Motor neuron (in vitro differentiated cells): ENCODE measurements around the gene CXCR4. TPM values are rescaled to one million over a fixed set of nuclear protein-coding genes. Genes with fewer than 3 reads are reported as not detected.

ENCODE experiments used
- ATAC-seq, 8 experiments: fragments of 200-7000 bp; cut with Tn5 transposase; replicated peaks in 6 of 8; 2 replicates each; pipeline ENCODE4 v1.8.0; 2021; ENCODE audit warnings: mild to moderate bottlenecking in 8 of 8, moderate library complexity in 8 of 8
- H3K27ac ChIP-seq, 2 donors: fragments of 250-450 bp; sonication (Bioruptor Pico); 2 replicates each; pipeline ENCODE4 v1.9.0; 2021; ENCODE audit warnings: antibody characterized with exemption in 2 of 2, mild to moderate bottlenecking in 2 of 2, moderate library complexity in 1 of 2
- H3K4me1 ChIP-seq, 2 donors: fragments of 250-450 bp; sonication (Bioruptor Pico); replicated peaks in 1 of 2; 2 replicates each; pipeline ENCODE4 v1.6.1; 2021; ENCODE audit warnings: antibody characterized with exemption in 2 of 2, mild to moderate bottlenecking in 2 of 2, moderate library complexity in 1 of 2
- H3K4me3 ChIP-seq, 5 donors: fragments of 250-450 bp; sonication (Bioruptor Pico); 2 replicates each; pipeline ENCODE4 v1.9.0; 2021; ENCODE audit warnings: antibody characterized with exemption in 5 of 5, mild to moderate bottlenecking in 5 of 5, moderate library complexity in 4 of 5
- WGBS, 10 experiments: fragments of 450-650 bp; shearing (Covaris generic); methylation state at CpG; one replicate each; pipeline ENCODE4 v1.0.0; 2022; 5-methylcytosine and 5-hydroxymethylcytosine counted together
- in situ Hi-C, 9 experiments: fragments of 400-800 bp; cut with MboI; loops; one replicate each; pipeline ENCODE4 v1.15.0; 2021; ENCODE audit warnings: low sequenced_read_pairs in 9 of 9, low pct_unique_long_range_greater_than_20kb in 2 of 9; ENCODE audit not compliant: unreplicated experiment in 9 of 9
- total RNA-seq, 8 experiments: library from RNA; unstranded; fragments of 300-600 nt; gene quantifications; 2 replicates each; pipeline versions ENCODE4 v1.2.3 to v1.2.4, GENCODE V29; 2022

CXCR4 gene
- total RNA-seq = 100 to 1,000 TPM in 1 of 8 experiments, 10 to 100 TPM in 4, 1 to 10 TPM in 1, under 1 TPM in 2; 0.36 to 112 (median 32.3) TPM

DNA sequence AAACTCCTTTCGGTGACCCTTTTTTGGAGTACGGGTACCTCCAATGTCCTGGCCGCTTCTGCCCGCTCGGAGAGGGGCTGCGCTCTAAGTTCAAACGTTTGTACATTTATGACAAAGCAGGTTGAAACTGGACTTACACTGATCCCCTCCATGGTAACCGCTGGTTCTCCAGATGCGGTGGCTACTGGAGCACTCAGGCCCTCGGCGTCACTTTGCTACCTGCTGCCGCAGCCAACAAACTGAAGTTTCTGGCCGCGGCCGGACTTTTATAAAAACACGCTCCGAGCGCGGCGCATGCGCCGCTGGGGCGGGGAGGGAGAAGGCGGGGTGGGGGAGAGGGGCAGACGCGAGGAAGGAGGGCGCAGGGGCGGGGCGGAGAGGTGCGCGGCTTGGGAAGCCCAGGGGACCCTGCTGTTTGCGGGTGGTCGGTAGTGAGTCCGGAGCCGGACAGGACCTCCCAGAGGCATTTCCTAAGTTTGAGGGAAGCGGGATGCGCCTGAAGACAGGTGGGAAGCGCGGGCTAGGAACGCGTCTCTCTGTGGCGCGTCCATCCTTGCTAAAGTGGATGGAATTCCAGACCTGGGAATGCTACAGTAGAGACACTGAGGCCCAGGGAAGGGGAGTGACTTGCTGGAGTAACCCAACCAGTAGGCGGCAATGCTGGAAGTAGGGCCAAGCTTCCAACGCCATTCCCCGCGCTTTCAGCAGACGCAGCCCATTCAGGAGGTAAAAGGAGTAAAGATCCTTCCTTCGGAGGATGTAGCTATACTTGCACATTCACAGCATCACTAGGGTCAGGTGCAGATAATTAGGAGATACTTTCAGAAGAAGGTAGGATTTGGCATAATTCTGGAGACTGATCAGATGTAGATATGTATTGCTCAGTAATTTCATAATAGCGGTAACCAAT lies at the start of gene CXCR4:
Gene CXCR4, minus strand, starts transcription at position 241 of the 910 bp plus-strand sequence. Its CDS starts 89 bp downstream, at position 152.
- Histone ChIP-seq H3K27ac (peak within 1 kb of the TSS; percentile 41 to 56), H3K4me1 (peaks cover 12 to 20% of the 10 kb centered on the region in 2 donors), H3K4me3 (peak within 1 kb of the TSS; percentile 47 to 89 (median 59))
- WGBS, 10 experiments = 0 to 19% (median 0%) methylated on average over 1 to 11 of the region's 50 CpGs; no CpG with 5 or more reads in 4 of the 10 experiments
- in situ Hi-C loops = loop anchor here in 1 of 9 experiments (10.0 kb wide), 1 partner anchor 133 kb away; the partner anchor contains the start of gene DARS1
- ATAC-seq = peak; percentile 37 to 74 (median 66)

- peak in 5 of 8 experiments; percentile 45 to 79 (median 72) for ATAC-seq
- 40 to 80% (median 43%) methylated on average over 1 of the region's 5 CpGs; no CpG with 5 or more reads in 5 of the 10 experiments for WGBS, 10 experiments
- H3K4me3 ChIP-seq = no peak overlapping the region
- H3K4me1 ChIP-seq = peaks cover 45 to 58% of the 10 kb centered on the region in 2 donors
- no peak overlapping the region for H3K27ac ChIP-seq
- in situ Hi-C loops = no loop called here
Measured at GRCh38 chr2:136164280-136164776, 46.4 kb upstream of the CXCR4 start.

DNA sequence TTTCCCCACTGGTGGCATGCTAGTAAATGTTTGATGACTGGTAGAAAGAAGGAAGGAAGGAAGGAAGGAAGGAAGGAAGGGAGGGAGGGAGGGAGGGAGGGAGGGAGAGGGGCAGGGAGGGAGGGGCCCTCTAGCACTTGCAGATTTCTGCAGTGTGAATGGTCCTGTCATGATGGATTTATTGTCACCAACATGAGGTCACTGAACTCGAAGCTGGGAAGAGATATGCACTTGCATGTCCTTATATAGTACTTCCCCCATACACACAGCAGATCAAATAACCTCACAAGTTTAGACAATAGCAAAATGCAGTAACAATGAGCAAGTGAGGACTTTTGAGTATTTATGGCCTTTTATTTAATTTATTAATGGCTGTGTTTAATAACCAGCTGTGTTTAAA lies 44.5 kb upstream of the CXCR4 start:
- WGBS, 10 experiments = 0% methylated on average over 1 of the region's 1 CpG; no CpG with 5 or more reads in 8 of the 10 experiments
- ATAC-seq = peak in 7 of 8 experiments; percentile 83 to 93 (median 91)
- in situ Hi-C loops = no loop called here
- H3K27ac ChIP-seq = no peak overlapping the region
- H3K4me1 ChIP-seq = peaks cover 27 to 39% of the 10 kb centered on the region in 2 donors
- no peak overlapping the region for H3K4me3 ChIP-seq

DNA sequence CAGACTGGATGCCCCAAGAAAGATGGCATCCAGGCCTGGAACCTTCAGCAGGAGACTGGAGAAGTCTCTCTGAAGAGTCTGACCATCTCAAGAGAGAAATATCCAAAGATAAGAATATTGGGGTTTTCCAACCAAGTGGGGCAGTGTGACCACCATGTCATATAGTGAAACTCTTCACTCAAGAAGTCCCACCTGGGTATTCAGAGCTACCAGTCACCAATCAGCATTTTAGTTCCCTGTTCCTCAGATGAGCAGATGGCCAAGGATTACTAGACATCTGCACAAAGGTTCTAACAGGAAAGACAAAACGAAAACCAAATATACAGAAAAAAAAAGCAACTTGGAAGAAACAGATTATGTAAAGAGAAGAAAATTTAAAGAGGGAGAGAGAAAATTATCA lies 38.5 kb upstream of the CXCR4 start:
- no peak overlapping the region for H3K27ac ChIP-seq
- in situ Hi-C loops = no loop called here
- WGBS, 10 experiments = 0 to 90% (median 27%) methylated on average over 1 of the region's 1 CpG; no CpG with 5 or more reads in 3 of the 10 experiments

GRCh38 chr2:136154384-136154783 lies 36.4 kb upstream of the CXCR4 start:
- H3K4me3 ChIP-seq = no peak overlapping the region
- peak in 1 of 8 experiments; percentile 44 for ATAC-seq
- 0 to 95% (median 40%) methylated on average over 1 to 4 of the region's 4 CpGs; no CpG with 5 or more reads in 3 of the 10 experiments for WGBS, 10 experiments
- in situ Hi-C loops = no loop called here
- no peak overlapping the region for H3K27ac ChIP-seq
- peaks cover 0 to 7% of the 10 kb centered on the region in 2 donors for H3K4me1 ChIP-seq

More for the DNA sequence above, 38.5 kb upstream of the CXCR4 start:
- peaks cover 8 to 20% of the 10 kb centered on the region in 2 donors for H3K4me1 ChIP-seq
- no peak for ATAC-seq
- H3K4me3 ChIP-seq = no peak overlapping the region

DNA sequence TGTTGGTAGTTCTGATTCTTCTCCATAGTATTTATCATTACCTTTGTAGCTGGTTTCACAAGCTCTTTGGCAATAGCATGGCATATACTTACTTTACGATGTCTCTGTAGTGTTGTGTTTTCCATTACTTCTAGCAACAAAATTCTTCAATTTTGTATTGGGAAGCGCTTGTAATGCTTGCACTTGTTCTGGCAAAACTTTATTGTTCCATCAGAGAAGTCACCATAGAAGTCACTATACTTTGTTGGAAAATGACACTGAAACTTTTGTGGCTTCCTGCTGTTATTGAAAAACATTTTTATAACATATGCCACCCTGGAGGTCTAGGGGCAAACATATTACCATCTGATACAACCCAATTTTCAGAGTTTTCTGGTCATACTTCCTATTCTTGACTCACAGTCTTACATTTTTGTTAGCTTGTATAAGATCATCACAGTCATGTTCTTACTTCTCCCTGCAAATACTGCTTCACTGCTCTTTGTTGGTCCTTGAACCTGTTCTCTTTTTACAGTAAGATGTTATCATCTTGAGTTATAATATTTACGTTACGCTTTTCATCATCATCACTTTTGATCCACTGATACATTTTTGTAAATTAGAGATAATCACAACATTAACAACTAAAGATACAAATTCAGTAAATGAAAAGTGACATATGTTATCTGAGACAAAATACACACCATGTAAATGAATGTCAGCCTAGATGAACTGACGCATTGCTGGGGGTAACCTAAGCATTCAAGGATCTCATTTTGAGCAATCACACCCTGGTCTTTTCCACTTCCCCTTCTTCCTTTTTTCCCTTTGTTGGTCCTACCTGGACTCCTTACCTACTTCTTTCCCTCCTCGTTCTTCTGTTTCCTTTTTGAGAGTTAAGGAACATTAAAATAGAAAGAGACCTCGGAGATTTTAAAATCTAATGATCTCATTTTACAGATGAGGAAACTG lies 33.3 kb upstream of the CXCR4 start:
- in situ Hi-C loops = no loop called here
- Histone ChIP-seq H3K27ac (no peak overlapping the region), H3K4me3 (no peak overlapping the region), H3K4me1 (peaks cover 0 to 7% of the 10 kb centered on the region in 2 donors)
- no peak for ATAC-seq
- WGBS, 10 experiments = 8 to 90% (median 83%) methylated on average over 4 to 7 of the region's 7 CpGs

DNA sequence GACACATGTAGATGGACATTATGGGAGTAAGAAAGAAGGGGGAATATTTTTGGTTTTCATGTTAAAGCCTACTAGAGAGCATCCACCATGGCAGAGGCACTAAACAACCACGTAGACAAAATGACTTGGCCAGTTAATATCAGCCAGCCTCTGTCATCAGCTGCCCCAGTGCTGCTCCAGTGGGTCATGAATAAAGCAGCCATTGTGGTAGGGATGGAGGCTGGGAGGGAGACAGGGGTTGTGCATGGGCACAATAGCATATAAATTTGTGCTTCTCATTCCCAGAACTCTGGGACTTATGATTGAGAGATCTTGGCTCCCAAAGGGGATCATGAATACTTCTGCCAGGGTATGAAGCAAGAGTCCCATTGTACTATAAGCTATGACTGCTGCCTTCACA lies 31.1 kb upstream of the CXCR4 start:
- Histone ChIP-seq H3K4me3 (no peak overlapping the region), H3K27ac (no peak overlapping the region), H3K4me1 (peaks cover 0 to 6% of the 10 kb centered on the region in 2 donors)
- in situ Hi-C loops = loop anchor here in 1 of 9 experiments (25.0 kb wide), 1 partner anchor 238 kb away; no protein-coding TSS in a partner anchor
- 0 to 100% (median 10%) methylated on average over 1 of the region's 1 CpG; no CpG with 5 or more reads in 6 of the 10 experiments for WGBS, 10 experiments
- ATAC-seq = no peak

- no peak overlapping the region for H3K27ac ChIP-seq
- H3K4me3 ChIP-seq = no peak overlapping the region
- in situ Hi-C loops = loop anchor here in 1 of 9 experiments (25.0 kb wide), 1 partner anchor 241 kb away; no protein-coding TSS in a partner anchor
- no peak for ATAC-seq
- H3K4me1 ChIP-seq = peaks cover 7 to 31% of the 10 kb centered on the region in 2 donors
Measured at GRCh38 chr2:136146564-136146963, 28.6 kb upstream of the CXCR4 start.

DNA sequence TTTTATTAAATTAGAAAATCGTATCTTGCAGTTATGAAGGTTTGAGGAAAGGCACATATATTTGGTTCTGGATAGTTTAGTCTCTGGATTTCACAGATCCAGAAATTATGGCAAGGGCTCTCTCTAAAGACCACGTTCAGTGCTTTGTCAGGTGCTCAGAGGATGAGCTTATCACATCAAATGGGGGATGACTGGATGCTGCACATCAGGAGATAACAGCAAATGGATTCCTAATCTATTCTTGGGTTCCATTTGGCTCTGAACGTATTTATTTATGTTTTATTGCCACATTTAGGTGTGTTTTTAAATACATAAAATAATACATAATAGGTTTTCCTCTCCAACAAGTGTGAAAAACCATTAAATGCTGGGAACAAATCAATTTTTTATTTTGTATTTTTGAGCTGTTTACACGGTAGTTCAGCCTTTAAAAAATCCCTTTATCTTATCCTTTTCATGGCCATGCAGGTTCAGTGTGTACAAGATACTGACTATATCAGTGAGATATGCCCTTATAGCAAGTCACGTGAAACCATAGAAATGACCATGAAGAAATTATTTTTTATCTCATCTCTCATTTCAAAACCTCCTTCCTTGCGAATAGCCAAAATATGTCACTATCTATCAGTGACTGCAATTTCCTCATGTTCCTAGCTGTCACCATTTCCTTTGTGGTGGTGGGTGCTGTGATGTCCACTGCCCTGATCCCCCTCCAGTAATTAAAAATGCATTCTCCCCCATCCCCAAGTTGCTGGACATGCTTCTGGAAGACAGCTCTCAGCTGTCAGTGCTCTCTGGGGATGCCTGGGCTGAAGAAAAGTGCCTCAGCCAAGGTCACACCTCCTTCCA lies 25.9 kb upstream of the CXCR4 start:
- H3K4me3 ChIP-seq = no peak overlapping the region
- in situ Hi-C loops = loop anchor here in 1 of 9 experiments (25.0 kb wide), 1 partner anchor 243 kb away; no protein-coding TSS in a partner anchor
- no peak overlapping the region for H3K27ac ChIP-seq
- ATAC-seq = no peak
- peaks cover 9 to 36% of the 10 kb centered on the region in 2 donors for H3K4me1 ChIP-seq
- 6 to 95% (median 82%) methylated on average over 3 to 6 of the region's 6 CpGs for WGBS, 10 experiments

DNA sequence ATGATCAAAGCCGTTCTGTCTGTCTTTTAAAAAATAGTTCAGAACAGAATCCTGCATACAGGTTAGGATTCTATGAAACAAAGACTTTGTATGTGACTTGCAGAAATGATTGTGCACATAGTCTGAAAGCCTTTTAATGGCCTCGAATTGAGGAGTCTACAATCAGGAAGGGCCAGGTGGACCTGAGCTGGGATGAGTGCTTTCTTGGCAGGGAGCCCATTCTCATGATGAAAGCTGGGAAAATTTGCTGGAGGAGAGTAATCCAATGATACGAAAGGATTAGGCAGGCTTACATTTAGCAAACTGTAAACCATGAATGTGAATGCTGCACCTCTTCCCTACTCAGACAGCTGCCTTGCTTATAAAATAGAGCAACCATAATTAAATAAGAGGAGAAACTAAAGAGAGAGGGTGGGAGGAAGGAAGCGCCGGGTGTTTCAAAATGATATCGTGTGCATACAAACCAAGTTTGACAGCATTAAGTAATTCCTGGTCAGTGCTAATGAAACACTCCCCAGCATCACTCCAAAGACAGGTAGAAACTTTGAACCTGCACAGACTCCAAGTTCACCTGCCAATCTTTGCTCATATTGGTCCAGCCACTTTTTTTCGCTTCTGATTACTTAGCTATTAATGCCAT lies 23.7 kb upstream of the CXCR4 start:
- H3K4me3 ChIP-seq = no peak overlapping the region
- no peak overlapping the region for H3K27ac ChIP-seq
- WGBS, 10 experiments = 9 to 78% (median 56%) methylated on average over 2 to 7 of the region's 7 CpGs
- in situ Hi-C loops = loop anchor here in 1 of 9 experiments (25.0 kb wide), 1 partner anchor 246 kb away; no protein-coding TSS in a partner anchor
- ATAC-seq = peak in 4 of 8 experiments; percentile 27 to 85 (median 65)
- H3K4me1 ChIP-seq = peaks cover 9 to 36% of the 10 kb centered on the region in 2 donors

GRCh38 chr2:136139631-136140030 lies 21.7 kb upstream of the CXCR4 start:
- 0 to 86% (median 33%) methylated on average over 1 to 3 of the region's 3 CpGs; no CpG with 5 or more reads in 2 of the 10 experiments for WGBS, 10 experiments
- H3K4me3 ChIP-seq = no peak overlapping the region
- peaks cover 13 to 36% of the 10 kb centered on the region in 2 donors for H3K4me1 ChIP-seq
- no peak overlapping the region for H3K27ac ChIP-seq
- in situ Hi-C loops = loop anchor here in 1 of 9 experiments (25.0 kb wide), 1 partner anchor 248 kb away; no protein-coding TSS in a partner anchor
- no peak for ATAC-seq
